ENCODE measurements around the gene PSMC2.

The PSMC2 gene

GRCh38 chr7:103391150-103391549 is 43.7 kb downstream of the PSMC2 start:
- Histone ChIP-seq H3K4me1 (ENCODE audit: control insufficient read depth in 1 of 2, insufficient read depth in 2 of 2, low read length in 2 of 2) (peaks cover 2 to 5% of the 10 kb centered on the region in 2 experiments), H2BK120ac (ENCODE audit: insufficient read depth, low read length, poor library complexity) (no peak overlapping the region), H3K4ac (ENCODE audit: low read depth, low read length) (no peak overlapping the region), H3K9me3 (ENCODE audit: insufficient read depth, low read depth, low read length) (no peaks in the 10 kb centered on the region), H3K4me2 (ENCODE audit: low read length) (no peak overlapping the region), H2AFZ (ENCODE audit: insufficient read depth, low read length, poor library complexity) (no peak overlapping the region), H3K4me3 (ENCODE audit: low read depth, low read length) (no peak overlapping the region), H3K79me2 (ENCODE audit: control insufficient read depth, insufficient read depth, low read length, poor library complexity) (no peaks in the 10 kb centered on the region), H2BK12ac (ENCODE audit: low read length) (no peak overlapping the region), H4K91ac (ENCODE audit: low read depth, low read length) (no peak overlapping the region), H3K79me1 (ENCODE audit: low read length) (no peaks in the 10 kb centered on the region), H3K27ac (ENCODE audit: low read depth, low read length) (no peak overlapping the region), H3K14ac (ENCODE audit: low read length) (no peak overlapping the region), H4K12ac (ENCODE audit: low read depth, low read length) (no peak overlapping the region), H2BK5ac (ENCODE audit: low read depth, low read length, poor library complexity) (no peak overlapping the region), H3K36me3 (ENCODE audit: control insufficient read depth in 1 of 2, insufficient read depth in 2 of 2, low read length in 2 of 2) (no peaks in the 10 kb centered on the region), H3K27me3 (ENCODE audit: insufficient read depth, low read length) (no peaks in the 10 kb centered on the region), H4K8ac (ENCODE audit: low read depth, low read length) (no peak overlapping the region), H3K23ac (ENCODE audit: low read length) (no peak overlapping the region), H3K18ac (ENCODE audit: low read length) (no peak overlapping the region), H3K9ac (ENCODE audit: low read length) (no peak overlapping the region), H2AK5ac (ENCODE audit: low read length) (no peak overlapping the region)
- no CpG with 5 or more reads among the region's 5 CpGs for WGBS (ENCODE audit: extremely low coverage, insufficient coverage, insufficient read length)
- no peak for DNase-seq

GRCh38 chr7:103391976-103392375 is 44.5 kb downstream of the PSMC2 start:
- WGBS (ENCODE audit: extremely low coverage, insufficient coverage, insufficient read length): no CpG with 5 or more reads among the region's 2 CpGs

DNA sequence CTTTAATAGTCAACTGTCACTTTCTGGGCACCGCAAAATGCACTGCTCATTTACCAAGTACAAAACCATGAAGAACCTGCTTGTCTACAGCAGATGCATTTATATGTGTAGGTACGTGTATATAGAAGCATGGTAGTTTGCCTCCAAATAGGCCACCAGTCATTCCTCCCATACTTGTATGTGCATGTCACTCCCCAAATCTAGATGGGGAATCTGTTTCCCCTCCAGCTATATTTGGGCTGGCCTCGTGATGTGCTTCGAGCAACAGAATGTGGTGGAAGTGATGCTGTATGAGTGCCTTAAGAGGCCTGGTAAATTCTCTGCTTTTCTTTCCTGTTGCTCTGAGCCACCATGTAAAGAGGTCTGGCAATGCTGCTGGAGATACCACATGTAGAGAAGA is 47.1 kb downstream of the PSMC2 start:
- no peaks in the 10 kb centered on the region for H3K79me1 ChIP-seq (ENCODE audit: low read length)

More at GRCh38 chr7:103391976-103392375, 44.5 kb downstream of the PSMC2 start:
- Histone ChIP-seq H3K79me2 (ENCODE audit: control insufficient read depth, insufficient read depth, low read length, poor library complexity) (no peaks in the 10 kb centered on the region), H2BK5ac (ENCODE audit: low read depth, low read length, poor library complexity) (no peak overlapping the region), H3K4me3 (ENCODE audit: low read depth, low read length) (no peak overlapping the region), H3K36me3 (ENCODE audit: control insufficient read depth in 1 of 2, insufficient read depth in 2 of 2, low read length in 2 of 2) (no peaks in the 10 kb centered on the region), H4K91ac (ENCODE audit: low read depth, low read length) (no peak overlapping the region), H3K4ac (ENCODE audit: low read depth, low read length) (no peak overlapping the region), H3K9me3 (ENCODE audit: insufficient read depth, low read depth, low read length) (no peaks in the 10 kb centered on the region), H2AK5ac (ENCODE audit: low read length) (no peak overlapping the region), H3K27me3 (ENCODE audit: insufficient read depth, low read length) (no peaks in the 10 kb centered on the region), H2AFZ (ENCODE audit: insufficient read depth, low read length, poor library complexity) (no peak overlapping the region), H2BK120ac (ENCODE audit: insufficient read depth, low read length, poor library complexity) (no peak overlapping the region), H4K8ac (ENCODE audit: low read depth, low read length) (no peak overlapping the region), H3K27ac (ENCODE audit: low read depth, low read length) (no peak overlapping the region), H3K4me1 (ENCODE audit: control insufficient read depth in 1 of 2, insufficient read depth in 2 of 2, low read length in 2 of 2) (peaks cover 2 to 5% of the 10 kb centered on the region in 2 experiments), H3K9ac (ENCODE audit: low read length) (no peak overlapping the region), H3K4me2 (ENCODE audit: low read length) (no peak overlapping the region), H4K12ac (ENCODE audit: low read depth, low read length) (no peak overlapping the region), H3K14ac (ENCODE audit: low read length) (no peak overlapping the region), H3K18ac (ENCODE audit: low read length) (no peak overlapping the region), H2BK12ac (ENCODE audit: low read length) (no peak overlapping the region), H3K79me1 (ENCODE audit: low read length) (no peaks in the 10 kb centered on the region), H3K23ac (ENCODE audit: low read length) (no peak overlapping the region)
- peak; percentile 50 to 88 for DNase-seq

DNA sequence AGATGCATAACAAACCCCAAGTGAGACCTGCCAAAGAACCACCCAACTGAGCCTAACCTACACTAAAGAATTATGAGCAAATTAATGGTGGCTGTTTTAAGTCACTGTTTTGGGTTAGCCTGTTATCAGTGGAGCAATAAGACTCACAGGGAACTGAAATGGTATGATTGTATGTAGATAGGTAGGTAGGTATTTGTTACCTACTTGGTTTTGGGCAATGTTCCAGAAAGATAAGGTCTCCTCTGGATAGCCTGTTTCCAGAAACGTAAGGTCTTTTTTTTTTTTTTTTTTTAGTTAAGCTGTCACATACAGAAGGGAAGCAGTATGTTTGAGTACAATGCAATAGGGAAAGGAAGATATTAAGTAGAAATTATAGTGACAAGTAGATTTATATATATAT is 47.6 kb downstream of the PSMC2 start:
- Histone ChIP-seq H2AFZ (ENCODE audit: insufficient read depth, low read length, poor library complexity) (no peak overlapping the region), H3K18ac (ENCODE audit: low read length) (no peak overlapping the region), H3K9me3 (ENCODE audit: insufficient read depth, low read depth, low read length) (no peaks in the 10 kb centered on the region), H4K12ac (ENCODE audit: low read depth, low read length) (no peak overlapping the region), H3K4ac (ENCODE audit: low read depth, low read length) (no peak overlapping the region), H3K27me3 (ENCODE audit: insufficient read depth, low read length) (no peaks in the 10 kb centered on the region), H3K79me1 (ENCODE audit: low read length) (no peaks in the 10 kb centered on the region), H2BK5ac (ENCODE audit: low read depth, low read length, poor library complexity) (no peak overlapping the region), H3K27ac (ENCODE audit: low read depth, low read length) (no peak overlapping the region), H3K4me2 (ENCODE audit: low read length) (no peak overlapping the region), H3K4me1 (ENCODE audit: control insufficient read depth in 1 of 2, insufficient read depth in 2 of 2, low read length in 2 of 2) (peaks cover 2 to 5% of the 10 kb centered on the region in 2 experiments), H4K91ac (ENCODE audit: low read depth, low read length) (no peak overlapping the region), H4K8ac (ENCODE audit: low read depth, low read length) (no peak overlapping the region), H3K23ac (ENCODE audit: low read length) (no peak overlapping the region), H2BK120ac (ENCODE audit: insufficient read depth, low read length, poor library complexity) (no peak overlapping the region), H3K9ac (ENCODE audit: low read length) (no peak overlapping the region), H3K79me2 (ENCODE audit: control insufficient read depth, insufficient read depth, low read length, poor library complexity) (no peaks in the 10 kb centered on the region), H3K4me3 (ENCODE audit: low read depth, low read length) (no peak overlapping the region), H3K36me3 (ENCODE audit: control insufficient read depth in 1 of 2, insufficient read depth in 2 of 2, low read length in 2 of 2) (no peaks in the 10 kb centered on the region), H2AK5ac (ENCODE audit: low read length) (no peak overlapping the region), H2BK12ac (ENCODE audit: low read length) (no peak overlapping the region), H3K14ac (ENCODE audit: low read length) (no peak overlapping the region)
- no CpG with 5 or more reads among the region's 1 CpG for WGBS (ENCODE audit: extremely low coverage, insufficient coverage, insufficient read length)
- peak in 1 of 2 donors; percentile 53 for DNase-seq

More for the DNA sequence above, 47.1 kb downstream of the PSMC2 start:
- no peak overlapping the region for H2BK12ac ChIP-seq (ENCODE audit: low read length)
- H4K8ac ChIP-seq (ENCODE audit: low read depth, low read length): no peak overlapping the region
- no peaks in the 10 kb centered on the region for H3K27me3 ChIP-seq (ENCODE audit: insufficient read depth, low read length)
- H3K14ac ChIP-seq (ENCODE audit: low read length): no peak overlapping the region
- no peaks in the 10 kb centered on the region for H3K36me3 ChIP-seq (ENCODE audit: control insufficient read depth in 1 of 2, insufficient read depth in 2 of 2, low read length in 2 of 2)
- H3K18ac ChIP-seq (ENCODE audit: low read length): no peak overlapping the region
- H3K79me2 ChIP-seq (ENCODE audit: control insufficient read depth, insufficient read depth, low read length, poor library complexity): no peaks in the 10 kb centered on the region
- H3K4me3 ChIP-seq (ENCODE audit: low read depth, low read length): no peak overlapping the region
- H3K23ac ChIP-seq (ENCODE audit: low read length): no peak overlapping the region
- H4K12ac ChIP-seq (ENCODE audit: low read depth, low read length): no peak overlapping the region
- no peak overlapping the region for H2BK120ac ChIP-seq (ENCODE audit: insufficient read depth, low read length, poor library complexity)
- H2AFZ ChIP-seq (ENCODE audit: insufficient read depth, low read length, poor library complexity): no peak overlapping the region
- no peaks in the 10 kb centered on the region for H3K9me3 ChIP-seq (ENCODE audit: insufficient read depth, low read depth, low read length)
- H3K4me1 ChIP-seq (ENCODE audit: control insufficient read depth in 1 of 2, insufficient read depth in 2 of 2, low read length in 2 of 2): peaks cover 2 to 5% of the 10 kb centered on the region in 2 experiments
- DNase-seq: peak; percentile 88 to 97
- H3K9ac ChIP-seq (ENCODE audit: low read length): no peak overlapping the region
- no peak overlapping the region for H3K27ac ChIP-seq (ENCODE audit: low read depth, low read length)
- no CpG with 5 or more reads among the region's 4 CpGs for WGBS (ENCODE audit: extremely low coverage, insufficient coverage, insufficient read length)
- H2AK5ac ChIP-seq (ENCODE audit: low read length): no peak overlapping the region
- no peak overlapping the region for H3K4ac ChIP-seq (ENCODE audit: low read depth, low read length)
- H4K91ac ChIP-seq (ENCODE audit: low read depth, low read length): no peak overlapping the region
- no peak overlapping the region for H3K4me2 ChIP-seq (ENCODE audit: low read length)
- no peak overlapping the region for H2BK5ac ChIP-seq (ENCODE audit: low read depth, low read length, poor library complexity)
